Measurements from ENCODE around the gene ITPK1. TPM values are rescaled to one million over a fixed set of nuclear protein-coding genes. Genes with fewer than 3 reads are reported as not detected.

Gene ITPK1
- total and polyA plus RNA-seq, 2 experiments from 2014 or later = 35.9 to 101 TPM

- H3K4me3 ChIP-seq = no peak overlapping the region
- no peak overlapping the region for H3K27ac ChIP-seq (ENCODE audit: low read depth)
- no peaks in the 10 kb centered on the region for H3K36me3 ChIP-seq (ENCODE audit: insufficient read depth)
- no peak for ATAC-seq
- peaks cover 4% of the 10 kb centered on the region; the same call in 1 of the 3 replicates for H3K4me1 Mint-ChIP-seq
- H3K4me2 ChIP-seq = no peak overlapping the region
- H4K20me1 ChIP-seq (replicated peaks; ENCODE audit: insufficient read depth) = 0 out of 2 replicates have a peak, but pooled peaks cover 4% of the 10 kb centered on the region
- peaks cover 20% of the 10 kb centered on the region for H3K36me3 Mint-ChIP-seq (ENCODE audit: low read depth)
- no peak for DNase-seq (ENCODE audit: low spot score)
- H3F3A ChIP-seq (replicated peaks; ENCODE audit: low read depth) = no peaks in the 10 kb centered on the region
- H3K79me2 ChIP-seq (replicated peaks; ENCODE audit: insufficient read depth) = no peaks in the 10 kb centered on the region
- H3K27me3 Mint-ChIP-seq (ENCODE audit: insufficient read depth, low read depth, poor library complexity) = peaks cover 3% of the 10 kb centered on the region
- no peaks in the 10 kb centered on the region for H3K4me1 ChIP-seq (ENCODE audit: insufficient read depth)
- no peak overlapping the region for H2AFZ ChIP-seq
- no peak overlapping the region for H3K27ac Mint-ChIP-seq
- no peak for TF ChIP-seq POLR2AphosphoS5 (IDR thresholded peaks at IDR 0.05; ENCODE audit: low read depth)
- TF ChIP-seq, protein P1, sequence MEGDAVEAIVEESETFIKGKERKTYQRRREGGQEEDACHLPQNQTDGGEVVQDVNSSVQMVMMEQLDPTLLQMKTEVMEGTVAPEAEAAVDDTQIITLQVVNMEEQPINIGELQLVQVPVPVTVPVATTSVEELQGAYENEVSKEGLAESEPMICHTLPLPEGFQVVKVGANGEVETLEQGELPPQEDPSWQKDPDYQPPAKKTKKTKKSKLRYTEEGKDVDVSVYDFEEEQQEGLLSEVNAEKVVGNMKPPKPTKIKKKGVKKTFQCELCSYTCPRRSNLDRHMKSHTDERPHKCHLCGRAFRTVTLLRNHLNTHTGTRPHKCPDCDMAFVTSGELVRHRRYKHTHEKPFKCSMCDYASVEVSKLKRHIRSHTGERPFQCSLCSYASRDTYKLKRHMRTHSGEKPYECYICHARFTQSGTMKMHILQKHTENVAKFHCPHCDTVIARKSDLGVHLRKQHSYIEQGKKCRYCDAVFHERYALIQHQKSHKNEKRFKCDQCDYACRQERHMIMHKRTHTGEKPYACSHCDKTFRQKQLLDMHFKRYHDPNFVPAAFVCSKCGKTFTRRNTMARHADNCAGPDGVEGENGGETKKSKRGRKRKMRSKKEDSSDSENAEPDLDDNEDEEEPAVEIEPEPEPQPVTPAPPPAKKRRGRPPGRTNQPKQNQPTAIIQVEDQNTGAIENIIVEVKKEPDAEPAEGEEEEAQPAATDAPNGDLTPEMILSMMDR (conservative IDR thresholded peaks at IDR 0.05; ENCODE audit: low read depth in 2 of 2) = peak in 1 of 2 experiments; percentile 25; a peak in 2 of 4 replicates
- no peak for TF ChIP-seq NANOG (IDR thresholded peaks at IDR 0.05; ENCODE audit: borderline replicate concordance)
- H3K4me3 Mint-ChIP-seq = no peak overlapping the region
- no peaks in the 10 kb centered on the region for H3K27me3 ChIP-seq (ENCODE audit: insufficient read depth)
- no peaks in the 10 kb centered on the region for H3K9me3 Mint-ChIP-seq
- no peaks in the 10 kb centered on the region for H3K9me2 ChIP-seq (ENCODE audit: insufficient read depth)
Observed at GRCh38 chr14:92933481-92933880, 182.2 kb downstream of the ITPK1 start.

DNA sequence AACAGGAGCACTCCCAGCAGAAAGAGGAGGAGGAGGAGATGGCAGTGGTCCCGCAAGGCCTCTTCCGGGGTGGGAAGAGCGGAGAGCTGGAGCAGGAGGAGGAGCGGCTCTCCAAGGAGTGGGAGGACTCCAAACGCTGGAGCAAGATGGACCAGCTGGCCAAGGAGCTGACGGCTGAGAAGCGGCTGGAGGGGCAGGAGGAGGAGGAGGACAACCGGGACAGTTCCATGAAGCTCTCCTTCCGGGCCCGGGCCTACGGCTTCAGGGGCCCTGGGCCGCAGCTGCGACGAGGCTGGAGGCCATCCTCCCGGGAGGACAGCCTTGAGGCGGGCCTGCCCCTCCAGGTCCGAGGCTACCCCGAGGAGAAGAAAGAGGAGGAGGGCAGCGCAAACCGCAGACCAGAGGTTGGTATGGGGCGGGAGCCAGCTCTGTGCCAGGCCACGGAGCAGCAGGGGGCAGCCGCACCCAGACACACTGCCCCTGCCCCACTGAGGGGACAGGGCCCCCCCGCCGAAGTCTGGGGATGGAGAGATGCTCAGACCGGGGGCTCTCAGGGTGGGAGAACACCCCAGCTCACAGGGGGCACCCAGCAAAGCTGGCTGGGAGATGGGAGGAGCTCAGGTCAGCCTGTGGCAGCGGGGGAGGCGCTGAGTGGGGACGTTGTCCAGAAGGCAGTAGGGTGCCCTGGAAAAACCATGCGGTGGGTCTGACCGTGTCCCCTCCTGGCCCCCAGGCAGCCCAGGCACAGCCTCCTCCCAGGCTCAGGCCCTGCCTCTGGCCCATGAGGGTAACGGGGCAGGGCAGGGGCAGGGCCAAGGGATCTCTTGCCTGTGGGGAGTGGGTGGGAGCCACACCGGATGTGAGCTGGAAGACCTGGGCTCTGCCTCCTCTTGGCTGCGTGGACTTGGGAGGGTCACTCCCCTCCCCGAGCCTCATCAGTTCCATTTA lies 183.0 kb downstream of the ITPK1 start:
- H3K9me3 Mint-ChIP-seq = no peaks in the 10 kb centered on the region
- H3K27me3 Mint-ChIP-seq (ENCODE audit: insufficient read depth, low read depth, poor library complexity) = peaks cover 3% of the 10 kb centered on the region
- ATAC-seq (no peak), DNase-seq (ENCODE audit: low spot score) (no peak)
- H3K27ac Mint-ChIP-seq = no peak overlapping the region
- Histone ChIP-seq H3F3A (replicated peaks; ENCODE audit: low read depth) (no peaks in the 10 kb centered on the region), H3K27ac (ENCODE audit: low read depth) (no peak overlapping the region), H3K9me2 (ENCODE audit: insufficient read depth) (no peaks in the 10 kb centered on the region), H3K79me2 (replicated peaks; ENCODE audit: insufficient read depth) (no peaks in the 10 kb centered on the region), H3K36me3 (ENCODE audit: insufficient read depth) (no peaks in the 10 kb centered on the region), H2AFZ (no peak overlapping the region), H3K27me3 (ENCODE audit: insufficient read depth) (no peaks in the 10 kb centered on the region), H3K4me1 (ENCODE audit: insufficient read depth) (no peaks in the 10 kb centered on the region), H3K4me3 (no peak overlapping the region), H3K4me2 (no peak overlapping the region), H4K20me1 (replicated peaks; ENCODE audit: insufficient read depth) (0 out of 2 replicates have a peak, but pooled peaks cover 4% of the 10 kb centered on the region)
- peaks cover 4% of the 10 kb centered on the region; the same call in 1 of the 3 replicates for H3K4me1 Mint-ChIP-seq
- no peak overlapping the region for H3K4me3 Mint-ChIP-seq
- peaks cover 27% of the 10 kb centered on the region for H3K36me3 Mint-ChIP-seq (ENCODE audit: low read depth)
- TF ChIP-seq NANOG (IDR thresholded peaks at IDR 0.05; ENCODE audit: borderline replicate concordance) (no peak), ZNF331 (CRISPR knock-in tag; IDR thresholded peaks at IDR 0.05; ENCODE audit: low read depth) (no peak), EZH2phosphoT487 (IDR thresholded peaks at IDR 0.05; ENCODE audit: unreplicated experiment) (no peak), STAT1 (IDR thresholded peaks at IDR 0.05; ENCODE audit: unreplicated experiment) (no peak), EZH2 (IDR thresholded peaks at IDR 0.05; ENCODE audit: low read depth, unreplicated experiment) (no peak), CREB1 (CRISPR knock-in tag; IDR thresholded peaks at IDR 0.05; ENCODE audit: low read depth) (no peak), ZNF114 (CRISPR knock-in tag; IDR thresholded peaks at IDR 0.05) (no peak)
- TF ChIP-seq, protein P1 (conservative IDR thresholded peaks at IDR 0.05; ENCODE audit: low read depth in 2 of 2) = no peak
- TF ChIP-seq, protein P2, sequence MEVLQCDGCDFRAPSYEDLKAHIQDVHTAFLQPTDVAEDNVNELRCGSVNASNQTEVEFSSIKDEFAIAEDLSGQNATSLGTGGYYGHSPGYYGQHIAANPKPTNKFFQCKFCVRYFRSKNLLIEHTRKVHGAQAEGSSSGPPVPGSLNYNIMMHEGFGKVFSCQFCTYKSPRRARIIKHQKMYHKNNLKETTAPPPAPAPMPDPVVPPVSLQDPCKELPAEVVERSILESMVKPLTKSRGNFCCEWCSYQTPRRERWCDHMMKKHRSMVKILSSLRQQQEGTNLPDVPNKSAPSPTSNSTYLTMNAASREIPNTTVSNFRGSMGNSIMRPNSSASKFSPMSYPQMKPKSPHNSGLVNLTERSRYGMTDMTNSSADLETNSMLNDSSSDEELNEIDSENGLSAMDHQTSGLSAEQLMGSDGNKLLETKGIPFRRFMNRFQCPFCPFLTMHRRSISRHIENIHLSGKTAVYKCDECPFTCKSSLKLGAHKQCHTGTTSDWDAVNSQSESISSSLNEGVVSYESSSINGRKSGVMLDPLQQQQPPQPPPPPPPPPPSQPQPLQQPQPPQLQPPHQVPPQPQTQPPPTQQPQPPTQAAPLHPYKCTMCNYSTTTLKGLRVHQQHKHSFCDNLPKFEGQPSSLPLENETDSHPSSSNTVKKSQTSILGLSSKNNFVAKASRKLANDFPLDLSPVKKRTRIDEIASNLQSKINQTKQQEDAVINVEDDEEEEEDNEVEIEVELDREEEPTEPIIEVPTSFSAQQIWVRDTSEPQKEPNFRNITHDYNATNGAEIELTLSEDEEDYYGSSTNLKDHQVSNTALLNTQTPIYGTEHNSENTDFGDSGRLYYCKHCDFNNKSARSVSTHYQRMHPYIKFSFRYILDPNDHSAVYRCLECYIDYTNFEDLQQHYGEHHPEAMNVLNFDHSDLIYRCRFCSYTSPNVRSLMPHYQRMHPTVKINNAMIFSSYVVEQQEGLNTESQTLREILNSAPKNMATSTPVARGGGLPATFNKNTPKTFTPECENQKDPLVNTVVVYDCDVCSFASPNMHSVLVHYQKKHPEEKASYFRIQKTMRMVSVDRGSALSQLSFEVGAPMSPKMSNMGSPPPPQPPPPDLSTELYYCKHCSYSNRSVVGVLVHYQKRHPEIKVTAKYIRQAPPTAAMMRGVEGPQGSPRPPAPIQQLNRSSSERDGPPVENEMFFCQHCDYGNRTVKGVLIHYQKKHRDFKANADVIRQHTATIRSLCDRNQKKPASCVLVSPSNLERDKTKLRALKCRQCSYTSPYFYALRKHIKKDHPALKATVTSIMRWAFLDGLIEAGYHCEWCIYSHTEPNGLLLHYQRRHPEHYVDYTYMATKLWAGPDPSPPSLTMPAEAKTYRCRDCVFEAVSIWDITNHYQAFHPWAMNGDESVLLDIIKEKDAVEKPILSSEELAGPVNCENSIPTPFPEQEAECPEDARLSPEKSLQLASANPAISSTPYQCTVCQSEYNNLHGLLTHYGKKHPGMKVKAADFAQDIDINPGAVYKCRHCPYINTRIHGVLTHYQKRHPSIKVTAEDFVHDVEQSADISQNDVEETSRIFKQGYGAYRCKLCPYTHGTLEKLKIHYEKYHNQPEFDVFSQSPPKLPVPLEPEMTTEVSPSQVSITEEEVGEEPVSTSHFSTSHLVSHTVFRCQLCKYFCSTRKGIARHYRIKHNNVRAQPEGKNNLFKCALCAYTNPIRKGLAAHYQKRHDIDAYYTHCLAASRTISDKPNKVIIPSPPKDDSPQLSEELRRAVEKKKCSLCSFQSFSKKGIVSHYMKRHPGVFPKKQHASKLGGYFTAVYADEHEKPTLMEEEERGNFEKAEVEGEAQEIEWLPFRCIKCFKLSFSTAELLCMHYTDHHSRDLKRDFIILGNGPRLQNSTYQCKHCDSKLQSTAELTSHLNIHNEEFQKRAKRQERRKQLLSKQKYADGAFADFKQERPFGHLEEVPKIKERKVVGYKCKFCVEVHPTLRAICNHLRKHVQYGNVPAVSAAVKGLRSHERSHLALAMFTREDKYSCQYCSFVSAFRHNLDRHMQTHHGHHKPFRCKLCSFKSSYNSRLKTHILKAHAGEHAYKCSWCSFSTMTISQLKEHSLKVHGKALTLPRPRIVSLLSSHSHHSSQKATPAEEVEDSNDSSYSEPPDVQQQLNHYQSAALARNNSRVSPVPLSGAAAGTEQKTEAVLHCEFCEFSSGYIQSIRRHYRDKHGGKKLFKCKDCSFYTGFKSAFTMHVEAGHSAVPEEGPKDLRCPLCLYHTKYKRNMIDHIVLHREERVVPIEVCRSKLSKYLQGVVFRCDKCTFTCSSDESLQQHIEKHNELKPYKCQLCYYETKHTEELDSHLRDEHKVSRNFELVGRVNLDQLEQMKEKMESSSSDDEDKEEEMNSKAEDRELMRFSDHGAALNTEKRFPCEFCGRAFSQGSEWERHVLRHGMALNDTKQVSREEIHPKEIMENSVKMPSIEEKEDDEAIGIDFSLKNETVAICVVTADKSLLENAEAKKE (CRISPR knock-in tag; IDR thresholded peaks at IDR 0.05) = no peak

Data from GM23338 (cell line).